BLaER1 (cell line): ENCODE results near the gene TMCO2.

Source experiments
- H3K27ac ChIP-seq: shearing (Covaris generic); formaldehyde crosslinking; 2 replicates; pipeline ENCODE4 v1.8.1; 2022
- H3K27me3 ChIP-seq: shearing (Covaris generic); formaldehyde crosslinking; 2 replicates; pipeline ENCODE4 v1.8.1; 2022
- H3K36me3 ChIP-seq: shearing (Covaris generic); formaldehyde crosslinking; 2 replicates; pipeline ENCODE4 v1.8.1; 2022
- H3K4me1 ChIP-seq: shearing (Covaris generic); formaldehyde crosslinking; 2 replicates; pipeline ENCODE4 v1.8.1; 2022
- H3K4me2 ChIP-seq: shearing (Covaris generic); formaldehyde crosslinking; 2 replicates; pipeline ENCODE4 v1.8.1; 2022
- H3K4me3 ChIP-seq: shearing (Covaris generic); formaldehyde crosslinking; 2 replicates; pipeline ENCODE4 v1.8.1; 2022
- H3K9ac ChIP-seq: shearing (Covaris generic); formaldehyde crosslinking; 2 replicates; pipeline ENCODE4 v1.8.1; 2022
- H3K9me3 ChIP-seq: shearing (Covaris generic); formaldehyde crosslinking; 2 replicates; pipeline ENCODE4 v1.8.1; 2022
- H4K20me1 ChIP-seq: shearing (Covaris generic); formaldehyde crosslinking; 2 replicates; pipeline ENCODE4 v1.8.1; 2022
- Cebpa-rat ChIP-seq: shearing (Covaris generic); IDR thresholded peaks from 2 replicates; pipeline ENCODE4 v1.8.1; 2022

TMCO2 gene

GRCh38 chr1:40239626-40240025 is 8.1 kb upstream of the TMCO2 start:
- H3K36me3 ChIP-seq, result peaks cover 64% of the 10 kb centered on the region
- H3K9ac ChIP-seq, result no peak overlapping the region
- no peak overlapping the region for H3K4me2 ChIP-seq
- no peak overlapping the region for H3K4me3 ChIP-seq
- no peak overlapping the region for H3K27ac ChIP-seq
- H4K20me1 ChIP-seq, result peaks cover 17% of the 10 kb centered on the region; the same call in 1 of the 2 replicates
- no peaks in the 10 kb centered on the region for H3K9me3 ChIP-seq
- no peak for TF ChIP-seq Cebpa-rat
- H3K4me1 ChIP-seq, result no peaks in the 10 kb centered on the region
- no peaks in the 10 kb centered on the region for H3K27me3 ChIP-seq

- H3K4me1 ChIP-seq, result no peaks in the 10 kb centered on the region
- H3K4me2 ChIP-seq, result no peak overlapping the region
- H3K27me3 ChIP-seq, result no peaks in the 10 kb centered on the region
- H3K4me3 ChIP-seq, result no peak overlapping the region
- H3K27ac ChIP-seq, result no peak overlapping the region
- H3K36me3 ChIP-seq, result peaks cover 56% of the 10 kb centered on the region
- peaks cover 17% of the 10 kb centered on the region; the same call in 1 of the 2 replicates for H4K20me1 ChIP-seq
- H3K9me3 ChIP-seq, result no peaks in the 10 kb centered on the region
- no peak overlapping the region for H3K9ac ChIP-seq
- no peak for TF ChIP-seq Cebpa-rat
These were observed 7.3 kb upstream of the TMCO2 start for GRCh38 chr1:40240390-40240789.

- no peaks in the 10 kb centered on the region for H3K27me3 ChIP-seq
- H3K9me3 ChIP-seq, result no peaks in the 10 kb centered on the region
- H3K27ac ChIP-seq, result no peak overlapping the region
- no peak overlapping the region for H3K4me3 ChIP-seq
- no peaks in the 10 kb centered on the region for H3K4me1 ChIP-seq
- H3K9ac ChIP-seq, result no peak overlapping the region
- TF ChIP-seq Cebpa-rat, result no peak
- peaks cover 15% of the 10 kb centered on the region; the same call in 1 of the 2 replicates for H4K20me1 ChIP-seq
- H3K36me3 ChIP-seq, result peaks cover 46% of the 10 kb centered on the region
- no peak overlapping the region for H3K4me2 ChIP-seq
These were observed 6.4 kb upstream of the TMCO2 start for GRCh38 chr1:40241362-40241761.

GRCh38 chr1:40243351-40243750 is 4.4 kb upstream of the TMCO2 start:
- Histone ChIP-seq H3K9ac (no peak overlapping the region), H3K27me3 (no peaks in the 10 kb centered on the region), H3K4me2 (no peak overlapping the region), H3K4me1 (no peaks in the 10 kb centered on the region), H3K4me3 (no peak overlapping the region), H3K27ac (no peak overlapping the region), H3K9me3 (no peaks in the 10 kb centered on the region), H4K20me1 (peaks cover 12% of the 10 kb centered on the region; the same call in 1 of the 2 replicates), H3K36me3 (peaks cover 27% of the 10 kb centered on the region)
- TF ChIP-seq Cebpa-rat, result no peak

- H3K36me3 ChIP-seq, result peaks cover 18% of the 10 kb centered on the region
- TF ChIP-seq Cebpa-rat, result no peak
These were observed 3.5 kb upstream of the TMCO2 start for GRCh38 chr1:40244138-40244744.

GRCh38 chr1:40245686-40246085 is 2.1 kb upstream of the TMCO2 start:
- H3K4me3 ChIP-seq, result no peak overlapping the region
- H3K36me3 ChIP-seq, result peaks cover 6% of the 10 kb centered on the region; the same call in 1 of the 2 replicates
- no peaks in the 10 kb centered on the region for H4K20me1 ChIP-seq
- TF ChIP-seq Cebpa-rat, result no peak
- no peak overlapping the region for H3K27ac ChIP-seq
- H3K27me3 ChIP-seq, result no peaks in the 10 kb centered on the region
- no peak overlapping the region for H3K4me2 ChIP-seq
- no peak overlapping the region for H3K9ac ChIP-seq
- no peaks in the 10 kb centered on the region for H3K9me3 ChIP-seq
- no peaks in the 10 kb centered on the region for H3K4me1 ChIP-seq

More at GRCh38 chr1:40244138-40244744, 3.5 kb upstream of the TMCO2 start:
- H3K4me2 ChIP-seq, result no peak overlapping the region
- H3K27me3 ChIP-seq, result no peaks in the 10 kb centered on the region
- H4K20me1 ChIP-seq, result peaks cover 3% of the 10 kb centered on the region; the same call in 1 of the 2 replicates
- no peak overlapping the region for H3K9ac ChIP-seq
- H3K9me3 ChIP-seq, result no peaks in the 10 kb centered on the region
- H3K4me1 ChIP-seq, result no peaks in the 10 kb centered on the region
- H3K27ac ChIP-seq, result no peak overlapping the region
- no peak overlapping the region for H3K4me3 ChIP-seq

GRCh38 chr1:40248412-40248811 is 675 bp downstream of the TMCO2 start:
- no peak overlapping the region for H3K4me3 ChIP-seq
- H3K4me1 ChIP-seq, result no peaks in the 10 kb centered on the region
- no peaks in the 10 kb centered on the region for H3K36me3 ChIP-seq
- H3K9ac ChIP-seq, result no peak overlapping the region
- no peaks in the 10 kb centered on the region for H3K9me3 ChIP-seq
- no peak overlapping the region for H3K4me2 ChIP-seq
- H3K27ac ChIP-seq, result no peak overlapping the region
- no peak for TF ChIP-seq Cebpa-rat
- H3K27me3 ChIP-seq, result no peaks in the 10 kb centered on the region
- H4K20me1 ChIP-seq, result no peaks in the 10 kb centered on the region

- Histone ChIP-seq H3K9me3 (no peaks in the 10 kb centered on the region), H3K4me3 (no peak overlapping the region), H4K20me1 (no peaks in the 10 kb centered on the region), H3K27me3 (no peaks in the 10 kb centered on the region), H3K4me2 (no peak overlapping the region), H3K27ac (no peak overlapping the region), H3K9ac (no peak overlapping the region), H3K4me1 (peaks cover 6% of the 10 kb centered on the region), H3K36me3 (no peaks in the 10 kb centered on the region)
- TF ChIP-seq Cebpa-rat, result no peak
These were observed 3.7 kb downstream of the TMCO2 start for GRCh38 chr1:40251456-40251855.

GRCh38 chr1:40252601-40253000 is 4.9 kb downstream of the TMCO2 start:
- Histone ChIP-seq H3K9ac (no peak overlapping the region), H3K4me2 (no peak overlapping the region), H3K27me3 (no peaks in the 10 kb centered on the region), H3K9me3 (no peaks in the 10 kb centered on the region), H3K4me1 (peaks cover 11% of the 10 kb centered on the region), H3K27ac (no peak overlapping the region), H3K4me3 (no peak overlapping the region), H3K36me3 (no peaks in the 10 kb centered on the region), H4K20me1 (no peaks in the 10 kb centered on the region)
- no peak for TF ChIP-seq Cebpa-rat

GRCh38 chr1:40255231-40255630 is 7.5 kb downstream of the TMCO2 start:
- Histone ChIP-seq H3K27ac (no peak overlapping the region), H3K9ac (no peak overlapping the region), H3K4me1 (peaks cover 26% of the 10 kb centered on the region), H4K20me1 (no peaks in the 10 kb centered on the region), H3K4me2 (no peak overlapping the region), H3K27me3 (no peaks in the 10 kb centered on the region), H3K36me3 (peaks cover 9% of the 10 kb centered on the region), H3K9me3 (no peaks in the 10 kb centered on the region), H3K4me3 (no peak overlapping the region)
- TF ChIP-seq Cebpa-rat, result no peak
